Keratinocyte (primary cell): ENCODE measurements around the gene ADARB2. TPM values are rescaled to one million over a fixed set of nuclear protein-coding genes. Genes with fewer than 3 reads are reported as not detected.

ENCODE experiments used
- DNase-seq: peaks from one replicate; pipeline ENCODE4 v3.0.0-alpha.2; 2011; ENCODE audit warnings: low read depth, missing footprints, low spot score
- FAIRE-seq: peaks from 2 replicates; lab custom pipeline; 2011; peaks lifted over from hg19 to GRCh38; lab: Jason Lieb, UNC
- H2AFZ ChIP-seq: 2 replicates; pipeline ENCODE4 v1.6.0; 2012; ENCODE audit warnings: low read length, control low read depth, inconsistent platforms; ENCODE audit not compliant: control insufficient read depth
- H3K27ac ChIP-seq: 2 replicates; pipeline ENCODE4 v1.5.1; 2011; ENCODE audit warnings: low read length; ENCODE audit not compliant: control insufficient read depth, insufficient read depth
- H3K27me3 ChIP-seq: 3 replicates; pipeline ENCODE4 v1.6.0; 2011; ENCODE audit warnings: low read length; ENCODE audit not compliant: control insufficient read depth, insufficient read depth; ENCODE audit errors: extremely low read depth
- H3K36me3 ChIP-seq, 2 experiments: 2 replicates in 1 of 2; 3 replicates in 1 of 2; pipeline ENCODE4 v1.5.1; 2011; ENCODE audit warnings: low read length in 2 of 2, mild to moderate bottlenecking in 1 of 2; ENCODE audit not compliant: control insufficient read depth in 2 of 2, insufficient read depth in 2 of 2; ENCODE audit errors: extremely low read depth in 1 of 2
- H3K4me1 ChIP-seq: 3 replicates; pipeline ENCODE4 v1.5.1; 2011; ENCODE audit warnings: low read length; ENCODE audit not compliant: control insufficient read depth, insufficient read depth; ENCODE audit errors: extremely low read depth
- H3K4me2 ChIP-seq: 3 replicates; pipeline ENCODE4 v1.6.0; 2011; ENCODE audit warnings: low read depth, low read length; ENCODE audit not compliant: control insufficient read depth, insufficient read depth; ENCODE audit errors: extremely low read depth
- H3K4me3 ChIP-seq, 3 experiments: fragments of 200-600 bp in 1 of 3; sonication (generic) in 1 of 3; 2 replicates in 2 of 3; 3 replicates in 1 of 3; pipeline ENCODE4 v1.5.1; 2011 to 2016; ENCODE audit warnings: low read length in 3 of 3, mild to moderate bottlenecking in 3 of 3, control low read depth in 2 of 3, inconsistent platforms in 1 of 3, low read depth in 1 of 3, mixed read lengths in 1 of 3, mixed run types in 1 of 3, moderate library complexity in 1 of 3; ENCODE audit not compliant: control insufficient read depth in 2 of 3, insufficient read depth in 2 of 3; ENCODE audit errors: extremely low read depth in 1 of 3
- H3K79me2 ChIP-seq: 2 replicates; pipeline ENCODE4 v1.6.0; 2012; ENCODE audit warnings: low read length; ENCODE audit not compliant: control insufficient read depth, insufficient read depth
- H3K9ac ChIP-seq: 3 replicates; pipeline ENCODE4 v1.6.0; 2011; ENCODE audit warnings: low read length; ENCODE audit not compliant: control insufficient read depth, insufficient read depth; ENCODE audit errors: extremely low read depth
- H3K9me1 ChIP-seq: 3 replicates; pipeline ENCODE4 v1.6.0; 2011; ENCODE audit warnings: low read length; ENCODE audit not compliant: control insufficient read depth, insufficient read depth; ENCODE audit errors: extremely low read depth
- H3K9me3 ChIP-seq: 2 replicates; pipeline ENCODE4 v1.5.1; 2012; ENCODE audit warnings: low read depth, low read length; ENCODE audit not compliant: control insufficient read depth
- H4K20me1 ChIP-seq: 3 replicates; pipeline ENCODE4 v1.6.0; 2011; ENCODE audit warnings: low read length; ENCODE audit not compliant: control insufficient read depth, insufficient read depth; ENCODE audit errors: extremely low read depth
- EZH2 ChIP-seq: IDR thresholded peaks from one replicate; pipeline ENCODE4 v1.6.1; 2012; ENCODE audit warnings: inconsistent platforms, mild to moderate bottlenecking, low read length, moderate library complexity
- dilution Hi-C: fragments of 300-500 bp; cut with MboI; formaldehyde crosslinking; loops from one replicate; pipeline ENCODE4 v1.7.0; 2020; ENCODE audit warnings: low sequenced_read_pairs; ENCODE audit not compliant: extremely low pct_ligation_motif_present
- polyA plus RNA-seq, 5 experiments: library from polyadenylated mRNA; depleted of rRNA in 3 of 5; stranded (reverse) in 3 of 5; stranded (forward) in 1 of 5; unstranded in 1 of 5; fragments of >200 nt; gene quantifications; 1 replicate in 1 of 5; 2 replicates in 3 of 5; 3 replicates in 1 of 5; pipeline versions ENCODE4 v1.2.1 to v1.2.3, GENCODE V29; 2011 to 2012; ENCODE audit warnings: missing spikeins in 2 of 5, low read depth in 1 of 5, low replicate concordance in 1 of 5
- TF ChIP-seq, protein P1 (sequence below), 3 experiments: IDR thresholded peaks in 1 of 3; conservative IDR thresholded peaks in 1 of 3; optimal IDR thresholded peaks in 1 of 3; 2 replicates in 2 of 3; 3 replicates in 1 of 3; pipeline versions ENCODE3 to v1.5.1; 2011; ENCODE audit warnings: low read length in 3 of 3, mild to moderate bottlenecking in 3 of 3, moderate library complexity in 2 of 3, control low read depth in 1 of 3, inconsistent platforms in 1 of 3; ENCODE audit not compliant: insufficient read depth in 2 of 3; ENCODE audit errors: extremely low read depth in 1 of 3

Gene ADARB2
- polyA plus RNA-seq, 1 donor (not counting 4 experiments of a cell fraction or from before 2014, with no cell fraction given) = not detected

DNA sequence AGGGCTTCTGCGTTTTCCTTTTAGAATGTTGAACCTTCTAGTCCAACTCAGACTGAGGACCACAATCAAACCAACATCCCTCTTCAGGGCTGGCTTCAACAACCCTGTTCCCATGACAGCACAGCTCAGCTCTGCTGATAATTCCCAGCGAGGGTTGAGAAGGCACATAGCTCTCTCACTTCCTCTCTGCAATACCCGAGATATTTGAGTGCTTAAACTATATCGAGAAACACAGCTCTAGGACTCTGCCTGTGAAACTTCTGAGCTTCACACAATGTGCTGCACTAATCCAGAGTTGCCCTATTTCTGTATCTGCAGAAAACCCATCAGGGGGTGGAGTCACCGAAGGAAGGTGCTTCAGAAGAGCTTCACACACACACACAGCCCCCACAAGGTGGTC is 1.6 kb upstream of the ADARB2 start:
- TF ChIP-seq, protein P1, sequence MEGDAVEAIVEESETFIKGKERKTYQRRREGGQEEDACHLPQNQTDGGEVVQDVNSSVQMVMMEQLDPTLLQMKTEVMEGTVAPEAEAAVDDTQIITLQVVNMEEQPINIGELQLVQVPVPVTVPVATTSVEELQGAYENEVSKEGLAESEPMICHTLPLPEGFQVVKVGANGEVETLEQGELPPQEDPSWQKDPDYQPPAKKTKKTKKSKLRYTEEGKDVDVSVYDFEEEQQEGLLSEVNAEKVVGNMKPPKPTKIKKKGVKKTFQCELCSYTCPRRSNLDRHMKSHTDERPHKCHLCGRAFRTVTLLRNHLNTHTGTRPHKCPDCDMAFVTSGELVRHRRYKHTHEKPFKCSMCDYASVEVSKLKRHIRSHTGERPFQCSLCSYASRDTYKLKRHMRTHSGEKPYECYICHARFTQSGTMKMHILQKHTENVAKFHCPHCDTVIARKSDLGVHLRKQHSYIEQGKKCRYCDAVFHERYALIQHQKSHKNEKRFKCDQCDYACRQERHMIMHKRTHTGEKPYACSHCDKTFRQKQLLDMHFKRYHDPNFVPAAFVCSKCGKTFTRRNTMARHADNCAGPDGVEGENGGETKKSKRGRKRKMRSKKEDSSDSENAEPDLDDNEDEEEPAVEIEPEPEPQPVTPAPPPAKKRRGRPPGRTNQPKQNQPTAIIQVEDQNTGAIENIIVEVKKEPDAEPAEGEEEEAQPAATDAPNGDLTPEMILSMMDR (optimal IDR thresholded peaks at IDR 0.05 in 1 of 3, IDR thresholded peaks at IDR 0.05 in 1 of 3, conservative IDR thresholded peaks at IDR 0.05 in 1 of 3; ENCODE audit: extremely low read depth in 1 of 3, insufficient read depth in 2 of 3, low read length in 3 of 3) = no peak
- TF ChIP-seq EZH2 = no peak
- DNase-seq (no peak), FAIRE-seq (no peak)
- H3K4me3 ChIP-seq = no peak overlapping the region
- H3K9me1 ChIP-seq = no peaks in the 10 kb centered on the region
- no peaks in the 10 kb centered on the region for H4K20me1 ChIP-seq
- H3K36me3 ChIP-seq = no peaks in the 10 kb centered on the region
- dilution Hi-C loops = no loop called here
- H3K4me2 ChIP-seq = no peak overlapping the region
- no peaks in the 10 kb centered on the region for H3K79me2 ChIP-seq
- H2AFZ ChIP-seq = no peak overlapping the region
- H3K4me1 ChIP-seq = no peaks in the 10 kb centered on the region
- no peak overlapping the region for H3K27ac ChIP-seq
- H3K9me3 ChIP-seq = no peaks in the 10 kb centered on the region
- H3K9ac ChIP-seq = no peak overlapping the region
- H3K27me3 ChIP-seq = peaks cover 31% of the 10 kb centered on the region

DNA sequence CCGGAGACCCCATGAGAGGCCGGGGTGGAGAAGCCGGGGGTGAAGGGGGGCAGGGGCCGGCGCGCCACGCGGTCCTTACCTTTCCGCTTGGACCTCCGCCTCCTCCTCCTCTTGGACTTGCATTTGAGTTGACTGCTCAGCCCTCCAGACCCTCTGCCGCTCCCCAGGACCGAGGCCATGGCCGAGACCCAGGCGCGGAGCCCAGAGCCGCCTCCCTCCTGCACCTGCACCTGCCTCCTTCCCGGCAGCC is 428 bp downstream of the ADARB2 start:
- dilution Hi-C loops = no loop called here
- no peaks in the 10 kb centered on the region for H3K4me1 ChIP-seq
- TF ChIP-seq, protein P1 (optimal IDR thresholded peaks at IDR 0.05 in 1 of 3, IDR thresholded peaks at IDR 0.05 in 1 of 3, conservative IDR thresholded peaks at IDR 0.05 in 1 of 3; ENCODE audit: extremely low read depth in 1 of 3, insufficient read depth in 2 of 3, low read length in 3 of 3) = no peak
- TF ChIP-seq EZH2 = no peak
- peaks cover 31% of the 10 kb centered on the region for H3K27me3 ChIP-seq
- no peaks in the 10 kb centered on the region for H3K79me2 ChIP-seq
- H3K36me3 ChIP-seq = no peaks in the 10 kb centered on the region
- no peaks in the 10 kb centered on the region for H3K9me1 ChIP-seq
- H4K20me1 ChIP-seq = no peaks in the 10 kb centered on the region
- DNase-seq (no peak), FAIRE-seq (no peak)
- H3K4me3 ChIP-seq = peak overlapping the region in 2 of 3 experiments; percentile 14 to 19
- H3K9me3 ChIP-seq = no peaks in the 10 kb centered on the region
- no peak overlapping the region for H3K27ac ChIP-seq
- peak overlapping the region; percentile 35 for H3K4me2 ChIP-seq
- peak overlapping the region; percentile 42 for H2AFZ ChIP-seq
- no peak overlapping the region for H3K9ac ChIP-seq
